DND-41 (cell line): Measurements from ENCODE around the gene LTN1.
A peak's percentile ranks its signal among the peaks of the same experiment; 100 is the strongest.

Experiments
- ATAC-seq: fragments of 200-7000 bp; cut with Tn5 transposase; 3 replicates; pipeline ENCODE4 v1.9.1; 2021; ENCODE audit warnings: low read depth; ENCODE audit not compliant: insufficient read depth
- DNase-seq: peaks from one replicate; pipeline ENCODE4 v3.0.0-alpha.2; 2020
- H2AFZ ChIP-seq: 2 replicates; pipeline ENCODE4 v1.6.0; 2012; ENCODE audit warnings: low read depth, low read length
- H3K27ac ChIP-seq: 2 replicates; pipeline ENCODE4 v1.5.1; 2012; ENCODE audit warnings: low read length, inconsistent platforms
- H3K27me3 ChIP-seq: fragments of 200-600 bp; sonication (generic); 2 replicates; pipeline ENCODE4 v1.6.0; 2012; ENCODE audit warnings: low read length, mild to moderate bottlenecking, inconsistent platforms; ENCODE audit not compliant: insufficient read depth, poor library complexity
- H3K36me3 ChIP-seq: 2 replicates; pipeline ENCODE4 v1.5.1; 2012; ENCODE audit warnings: low read length, inconsistent platforms; ENCODE audit not compliant: insufficient read depth
- H3K4me1 ChIP-seq: 2 replicates; pipeline ENCODE4 v1.5.1; 2012; ENCODE audit warnings: mild to moderate bottlenecking, low read length; ENCODE audit not compliant: insufficient read depth
- H3K4me2 ChIP-seq: 2 replicates; pipeline ENCODE4 v1.6.0; 2012; ENCODE audit warnings: mild to moderate bottlenecking, moderate library complexity, low read length, inconsistent platforms; ENCODE audit not compliant: insufficient read depth
- H3K4me3 ChIP-seq, 2 experiments: fragments of 200-600 bp in 1 of 2; shearing (Covaris generic) in 1 of 2; 2 replicates each; pipeline ENCODE4 v1.5.1; 2012 to 2016; ENCODE audit warnings: inconsistent platforms in 2 of 2, low read length in 2 of 2, mild to moderate bottlenecking in 2 of 2, low read depth in 1 of 2, moderate library complexity in 1 of 2
- H3K79me2 ChIP-seq: 2 replicates; pipeline ENCODE4 v1.6.0; 2012; ENCODE audit warnings: low read length, inconsistent platforms; ENCODE audit not compliant: insufficient read depth
- H3K9ac ChIP-seq: 2 replicates; pipeline ENCODE4 v1.6.0; 2012; ENCODE audit warnings: low read depth, mild to moderate bottlenecking, inconsistent platforms, low read length, moderate library complexity
- H3K9me3 ChIP-seq: 2 replicates; pipeline ENCODE4 v1.5.1; 2012; ENCODE audit warnings: low read length, moderate library complexity, mild to moderate bottlenecking, inconsistent platforms; ENCODE audit not compliant: insufficient read depth, severe bottlenecking
- H4K20me1 ChIP-seq: 2 replicates; pipeline ENCODE4 v1.6.0; 2012; ENCODE audit warnings: low read length; ENCODE audit not compliant: insufficient read depth
- CTCF ChIP-seq: IDR thresholded peaks from 2 replicates; pipeline ENCODE4 v1.5.1; 2012; ENCODE audit warnings: borderline replicate concordance, low read length, moderate library complexity, mild to moderate bottlenecking; ENCODE audit not compliant: poor library complexity, severe bottlenecking; ENCODE audit errors: extremely low read depth
- EZH2 ChIP-seq: IDR thresholded peaks from 3 replicates; pipeline ENCODE4 v1.6.1; 2012; ENCODE audit warnings: borderline replicate concordance, low read depth, mild to moderate bottlenecking, moderate library complexity, low read length, inconsistent platforms; ENCODE audit not compliant: severe bottlenecking

Gene LTN1

GRCh38 chr21:29024474-29025327, 32.0 kb upstream of the LTN1 start, which contains the start of gene USP16:
Gene USP16, plus strand, starts transcription at chr21:29024668. Its CDS starts 3,246 bp downstream, at chr21:29027914.
- Histone ChIP-seq H3K36me3 (peaks cover 14% of the 10 kb centered on the region; the same call in 1 of the 2 replicates), H4K20me1 (peaks cover 7% of the 10 kb centered on the region; the same call in 1 of the 2 replicates), H3K4me3 (peak within 1 kb of the TSS; percentile 69 to 82), H3K9ac (peak within 1 kb of the TSS; percentile 78), H3K9me3 (no peaks in the 10 kb centered on the region), H2AFZ (peak within 1 kb of the TSS; percentile 92), H3K27me3 (no peaks in the 10 kb centered on the region), H3K27ac (peak within 1 kb of the TSS; percentile 99), H3K79me2 (peaks cover 51% of the 10 kb centered on the region), H3K4me2 (peak within 1 kb of the TSS; percentile 86), H3K4me1 (peaks cover 37% of the 10 kb centered on the region)
- no peak for TF ChIP-seq CTCF
- TF ChIP-seq EZH2, result no peak
- DNase-seq, result peak; percentile 97
- ATAC-seq, result peak; percentile 96

GRCh38 chr21:29022166-29022565, 29.5 kb upstream of the LTN1 start:
- H3K9me3 ChIP-seq, result no peaks in the 10 kb centered on the region

GRCh38 chr21:29018540-29018939, 25.9 kb upstream of the LTN1 start:
- Histone ChIP-seq H3K27ac (peak overlapping the region; percentile 84), H3K9ac (peak overlapping the region; percentile 88), H3K4me1 (peaks cover 25% of the 10 kb centered on the region), H2AFZ (peak overlapping the region; percentile 81), H4K20me1 (no peaks in the 10 kb centered on the region), H3K79me2 (peaks cover 36% of the 10 kb centered on the region), H3K9me3 (no peaks in the 10 kb centered on the region), H3K4me3 (peak overlapping the region; percentile 49 to 67; a peak in 3 of 4 replicates), H3K4me2 (peak overlapping the region; percentile 66), H3K27me3 (no peaks in the 10 kb centered on the region), H3K36me3 (peaks cover 4% of the 10 kb centered on the region; the same call in 1 of the 2 replicates)
- no peak for TF ChIP-seq CTCF
- no peak for TF ChIP-seq EZH2
- DNase-seq, result no peak
- ATAC-seq, result peak; percentile 53

More at GRCh38 chr21:29022166-29022565, 29.5 kb upstream of the LTN1 start:
- Histone ChIP-seq H3K36me3 (peaks cover 4% of the 10 kb centered on the region; the same call in 1 of the 2 replicates), H3K4me2 (no peak overlapping the region), H2AFZ (no peak overlapping the region), H3K27me3 (no peaks in the 10 kb centered on the region), H4K20me1 (peaks cover 7% of the 10 kb centered on the region; the same call in 1 of the 2 replicates), H3K79me2 (peaks cover 53% of the 10 kb centered on the region), H3K27ac (no peak overlapping the region), H3K4me3 (no peak overlapping the region), H3K9ac (no peak overlapping the region), H3K4me1 (peaks cover 51% of the 10 kb centered on the region)
- ATAC-seq (no peak), DNase-seq (no peak)
- TF ChIP-seq EZH2 (no peak), CTCF (no peak)
